NCI-H1105 (cell line): ENCODE results near the gene ZFAND3.

ENCODE experiments used
- DNase-seq: peaks from one replicate; lab custom pipeline; 2025; lab: John Stamatoyannopoulos, UW

The ZFAND3 gene

GRCh38 chr6:38169977-38170526 lies 350.5 kb downstream of the ZFAND3 start:
- peak; percentile 73 for DNase-seq

GRCh38 chr6:38170666-38171355 lies 351.3 kb downstream of the ZFAND3 start:
- DNase-seq, result no peak

- DNase-seq, result no peak
Measured at GRCh38 chr6:38171997-38172738, 352.6 kb downstream of the ZFAND3 start.

GRCh38 chr6:38172739-38173410 lies 353.3 kb downstream of the ZFAND3 start:
- no peak for DNase-seq

- DNase-seq, result no peak
Measured at GRCh38 chr6:38173909-38174308, 354.4 kb downstream of the ZFAND3 start.

- DNase-seq, result no peak
Measured at GRCh38 chr6:38174315-38174714, 354.8 kb downstream of the ZFAND3 start.

- no peak for DNase-seq
Measured at GRCh38 chr6:38174806-38175495, 355.4 kb downstream of the ZFAND3 start.

- DNase-seq, result no peak
Measured at GRCh38 chr6:38175786-38176185, 356.3 kb downstream of the ZFAND3 start.

GRCh38 chr6:38176797-38177751 lies 357.5 kb downstream of the ZFAND3 start:
- no peak for DNase-seq

- DNase-seq, result no peak
Measured at GRCh38 chr6:38177882-38178583, 358.5 kb downstream of the ZFAND3 start.

- no peak for DNase-seq
Measured at GRCh38 chr6:38178584-38178886, 359.0 kb downstream of the ZFAND3 start.

GRCh38 chr6:38179300-38179699 lies 359.8 kb downstream of the ZFAND3 start:
- DNase-seq, result no peak

- no peak for DNase-seq
Measured at GRCh38 chr6:38179794-38180430, 360.4 kb downstream of the ZFAND3 start.

- no peak for DNase-seq
Measured at GRCh38 chr6:38180586-38180985, 361.1 kb downstream of the ZFAND3 start.

- DNase-seq, result no peak
Measured at GRCh38 chr6:38182426-38182825, 362.9 kb downstream of the ZFAND3 start.

- no peak for DNase-seq
Measured at GRCh38 chr6:38183856-38184584, 364.5 kb downstream of the ZFAND3 start.

GRCh38 chr6:38184585-38185080 lies 365.1 kb downstream of the ZFAND3 start:
- no peak for DNase-seq

- no peak for DNase-seq
Measured at GRCh38 chr6:38185244-38185643, 365.7 kb downstream of the ZFAND3 start.

GRCh38 chr6:38185752-38186151 lies 366.2 kb downstream of the ZFAND3 start:
- DNase-seq, result no peak
